GM23338 (cell line): ENCODE results near the gene TPP1. TPM values are rescaled to one million over a fixed set of nuclear protein-coding genes. Genes with fewer than 3 reads are reported as not detected.

Experiments used
- EZH2 ChIP-seq: fragments of 200-600 bp; sonication (generic); IDR thresholded peaks from one replicate; pipeline ENCODE4 v1.8.0; 2017; ENCODE audit warnings: antibody characterized with exemption, mild to moderate bottlenecking, low read depth; ENCODE audit not compliant: unreplicated experiment
- REST ChIP-seq: IDR thresholded peaks from one replicate; pipeline ENCODE4 v1.6.1; 2018; ENCODE audit warnings: antibody characterized with exemption; ENCODE audit not compliant: unreplicated experiment
- ZNF462 ChIP-seq: fragments of 250-450 bp; sonication (Bioruptor Pico); IDR thresholded peaks from 2 replicates; pipeline ENCODE4 v1.5.0; 2020; ENCODE audit warnings: mild to moderate bottlenecking, moderate library complexity
- polyA plus RNA-seq: library from polyadenylated mRNA; unstranded; fragments of >200 nt; fragmentation: Nextera tagmentation; extraction: Ambion mirVana; gene quantifications from 2 replicates; pipeline ENCODE4 v1.2.1, GENCODE V29; 2016
- total RNA-seq: library from RNA; depleted of rRNA; stranded (reverse); fragments of >200 nt; shearing (Covaris generic); gene quantifications from 2 replicates; pipeline ENCODE4 v1.2.3, GENCODE V29; 2014

TPP1 gene
- total and polyA plus RNA-seq, 2 experiments from 2014 or later, result 21.7 to 49.7 TPM

GRCh38 chr11:6566704-6567370 is 52.4 kb downstream of the TPP1 start (continued):
- TF ChIP-seq ZNF462 (CRISPR knock-in tag) (no peak), EZH2 (no peak), REST (no peak)
